Calu3 (cell line): ENCODE measurements around the gene TYSND1. TPM values are rescaled to one million over a fixed set of nuclear protein-coding genes. Genes with fewer than 3 reads are reported as not detected.

Experiments
- BruUV-seq: library from RNA; stranded (reverse); fragments of 400-500 nt; replicated peaks from 2 replicates; lab custom pipeline; 2021; lab: Mats Ljungman, UMichigan
- CTCF ChIA-PET: fragments of 300-600 bp; sonication (Branson Sonifier 250); formaldehyde crosslinking; loops from one replicate; lab custom pipeline; 2022; ENCODE audit warnings: antibody characterized with exemption; lab: Charles Lee
- DNase-seq: peaks from one replicate; pipeline ENCODE4 v3.0.0; 2022
- H3K27ac Mint-ChIP-seq: one replicate; pipeline ENCODE4 v1.8.0; 2022; ENCODE audit warnings: mixed read lengths; ENCODE audit not compliant: unreplicated experiment
- H3K27me3 Mint-ChIP-seq: one replicate; pipeline ENCODE4 v1.8.0; 2022; ENCODE audit warnings: mixed read lengths; ENCODE audit not compliant: unreplicated experiment
- H3K36me3 Mint-ChIP-seq: one replicate; pipeline ENCODE4 v1.8.0; 2022; ENCODE audit warnings: mild to moderate bottlenecking, moderate library complexity, mixed read lengths; ENCODE audit not compliant: insufficient read depth, unreplicated experiment
- H3K4me1 Mint-ChIP-seq: one replicate; pipeline ENCODE4 v1.8.0; 2022; ENCODE audit warnings: mild to moderate bottlenecking, low read depth, mixed read lengths; ENCODE audit not compliant: unreplicated experiment
- H3K4me3 Mint-ChIP-seq: one replicate; pipeline ENCODE4 v1.8.0; 2022; ENCODE audit warnings: mild to moderate bottlenecking, low read depth, moderate library complexity, mixed read lengths; ENCODE audit not compliant: unreplicated experiment
- H3K9me3 Mint-ChIP-seq: one replicate; pipeline ENCODE4 v1.8.0; 2022; ENCODE audit warnings: low read depth, mixed read lengths; ENCODE audit not compliant: unreplicated experiment
- CTCF ChIP-seq: fragments of 200-600 bp; IDR thresholded peaks from one replicate; pipeline ENCODE4 v1.8.0; 2022; ENCODE audit warnings: antibody characterized with exemption; ENCODE audit not compliant: unreplicated experiment
- intact Hi-C: fragments of 100-400 bp; cut with micrococcal nuclease; formaldehyde crosslinking; loops from one replicate; pipeline ENCODE4 v1.10.0; 2022; ENCODE audit not compliant: unreplicated experiment
- total RNA-seq: library from RNA; stranded (reverse); gene quantifications from 2 replicates; pipeline ENCODE4 v1.2.3, GENCODE V29; 2022

Gene TYSND1
- total RNA-seq, 1 experiment from 2014 or later, result 21.4 TPM

GRCh38 chr10:70090951-70091350 is 55.5 kb downstream of the TYSND1 start:
- H3K4me3 Mint-ChIP-seq, result peak overlapping the region; percentile 39
- DNase-seq, result no peak
- intact Hi-C loops, result no loop called here
- CTCF ChIA-PET, result interaction anchor here (0.6 kb wide), 1 partner anchor 8 kb away, joined by 3 read pairs; no protein-coding TSS in a partner anchor
- no peak for TF ChIP-seq CTCF
- H3K27ac Mint-ChIP-seq, result no peak overlapping the region
- peaks cover 5% of the 10 kb centered on the region for H3K36me3 Mint-ChIP-seq
- H3K9me3 Mint-ChIP-seq, result no peaks in the 10 kb centered on the region
- no TSS peak for BruUV-seq
- peaks cover 38% of the 10 kb centered on the region for H3K4me1 Mint-ChIP-seq
- H3K27me3 Mint-ChIP-seq, result no peaks in the 10 kb centered on the region

GRCh38 chr10:70090013-70090412 is 56.5 kb downstream of the TYSND1 start:
- peaks cover 5% of the 10 kb centered on the region for H3K36me3 Mint-ChIP-seq
- H3K4me1 Mint-ChIP-seq, result peaks cover 38% of the 10 kb centered on the region
- H3K27ac Mint-ChIP-seq, result no peak overlapping the region
- no peaks in the 10 kb centered on the region for H3K9me3 Mint-ChIP-seq
- intact Hi-C loops, result no loop called here
- no TSS peak for BruUV-seq
- H3K4me3 Mint-ChIP-seq, result no peak overlapping the region
- H3K27me3 Mint-ChIP-seq, result peaks cover 5% of the 10 kb centered on the region
- TF ChIP-seq CTCF, result no peak
- no peak for DNase-seq
- CTCF ChIA-PET, result interaction anchor here (1.1 to 1.2 kb wide), 2 partner anchors 10 to 25 kb away, joined by 3 read pairs; no protein-coding TSS in a partner anchor

GRCh38 chr10:70088308-70088698 is 58.2 kb downstream of the TYSND1 start:
- DNase-seq, result no peak
- no peak for TF ChIP-seq CTCF
- Mint-ChIP-seq H3K27me3 (peaks cover 13% of the 10 kb centered on the region), H3K36me3 (peaks cover 5% of the 10 kb centered on the region), H3K4me3 (no peak overlapping the region), H3K9me3 (no peaks in the 10 kb centered on the region), H3K4me1 (peaks cover 38% of the 10 kb centered on the region), H3K27ac (no peak overlapping the region)
- BruUV-seq, result no TSS peak
- intact Hi-C loops, result no loop called here
- CTCF ChIA-PET, result interaction anchor here (0.6 kb wide), 1 partner anchor 294 kb away, joined by 3 read pairs; no protein-coding TSS in a partner anchor

Other genes with a start within 250 kb of the TYSND1 start
- gene MACROH2A2, start 93.9 kb downstream of the TYSND1 start, total RNA-seq, result 24.5 and 26.9 TPM in 2 replicates
- gene AIFM2, start 13.9 kb downstream of the TYSND1 start, total RNA-seq, result 20.6 and 21.1 TPM in 2 replicates
- 166 and 175 TPM in 2 replicates for gene SAR1A, start 23.8 kb upstream of the TYSND1 start, total RNA-seq
- gene PPA1, start 86.7 kb upstream of the TYSND1 start, total RNA-seq, result 260 and 280 TPM in 2 replicates
- gene NPFFR1, start 137.3 kb upstream of the TYSND1 start, total RNA-seq, result 0.20 and 0.24 TPM in 2 replicates
- 34.4 and 37.1 TPM in 2 replicates for gene LRRC20, start 235.9 kb upstream of the TYSND1 start, total RNA-seq